ENCODE results near the gene PTPN18. TPM values are rescaled to one million over a fixed set of nuclear protein-coding genes. Genes with fewer than 3 reads are reported as not detected.

Gene PTPN18
- total and polyA plus RNA-seq, 2 donors (not counting 3 experiments of a cell fraction or from before 2014, with no cell fraction given), result 39.4 to 39.6 TPM

DNA sequence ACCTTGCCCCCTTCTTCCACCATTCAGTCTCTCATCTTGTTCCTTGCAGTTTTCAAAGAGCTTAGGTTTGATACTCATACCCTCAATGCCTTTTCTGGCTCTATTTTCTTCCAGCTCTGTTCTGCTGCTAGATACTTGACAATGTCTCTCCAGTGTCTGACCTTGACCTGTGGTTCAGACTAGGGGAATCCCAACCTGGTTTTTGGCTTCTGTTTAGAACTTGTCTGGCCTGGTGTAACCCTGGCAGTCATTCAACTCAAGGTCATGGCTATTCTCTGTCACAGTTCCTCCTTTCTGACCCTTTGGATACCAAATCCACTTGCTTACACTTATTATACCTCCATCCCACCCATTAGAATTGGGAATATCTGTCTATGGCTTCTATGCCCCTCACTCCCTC lies 45.0 kb upstream of the PTPN18 start:
- Histone ChIP-seq H3K9me1 (replicated peaks; ENCODE audit: control insufficient read depth, extremely low read depth, insufficient read depth, low read length) (no peaks in the 10 kb centered on the region), H3K9me3 (replicated peaks; ENCODE audit: control insufficient read depth, insufficient read depth, low read length) (no peaks in the 10 kb centered on the region), H3K27ac (ENCODE audit: insufficient read depth, low read depth, low read length) (no peak overlapping the region), H3K9ac (replicated peaks; ENCODE audit: extremely low read depth, insufficient read depth, low read length) (no peak overlapping the region), H3K4me3 (replicated peaks in 1 of 3; ENCODE audit: insufficient read depth in 1 of 3, low read depth in 1 of 3, low read length in 3 of 3) (no peak overlapping the region), H2AFZ (ENCODE audit: low read depth, low read length) (no peak overlapping the region), H3K4me2 (ENCODE audit: insufficient read depth, low read length) (no peak overlapping the region), H3K27me3 (ENCODE audit: control insufficient read depth in 2 of 2, insufficient read depth in 2 of 2, low read length in 2 of 2) (peaks cover 0 to 2% of the 10 kb centered on the region in 2 experiments), H3K36me3 (ENCODE audit: control insufficient read depth in 2 of 2, extremely low read depth in 1 of 2, insufficient read depth in 2 of 2, low read length in 2 of 2) (no peaks in the 10 kb centered on the region), H4K20me1 (replicated peaks; ENCODE audit: control insufficient read depth, extremely low read depth, insufficient read depth, low read length) (no peaks in the 10 kb centered on the region), H3K4me1 (ENCODE audit: control insufficient read depth, extremely low read depth, insufficient read depth, low read length) (no peaks in the 10 kb centered on the region), H3K79me2 (ENCODE audit: control insufficient read depth, insufficient read depth, low read length) (no peaks in the 10 kb centered on the region)
- TF ChIP-seq POLR2AphosphoS5 (IDR thresholded peaks at IDR 0.05; ENCODE audit: insufficient read depth, low read depth, low read length), result no peak
- TF ChIP-seq CTCF (IDR thresholded peaks at IDR 0.05; ENCODE audit: extremely low read depth in 1 of 2, insufficient read depth in 1 of 2, low read depth in 1 of 2, low read length in 2 of 2), result no peak
- no peak for TF ChIP-seq JUN (IDR thresholded peaks at IDR 0.05; ENCODE audit: borderline replicate concordance, insufficient read depth, insufficient read length, low read depth)
- TF ChIP-seq MAX (IDR thresholded peaks at IDR 0.05; ENCODE audit: insufficient read depth, insufficient read length), result no peak
- TF ChIP-seq GATA2 (IDR thresholded peaks at IDR 0.05; ENCODE audit: insufficient read depth, insufficient read length, low read depth, low read length), result no peak
- TF ChIP-seq MYC (IDR thresholded peaks at IDR 0.05; ENCODE audit: low read depth, low read length), result no peak
- no peak for TF ChIP-seq EZH2 (IDR thresholded peaks at IDR 0.05; ENCODE audit: borderline replicate concordance, low read depth, low read length, severe bottlenecking)
- TF ChIP-seq POLR2A (IDR thresholded peaks at IDR 0.05; ENCODE audit: low read depth, low read length), result no peak
- no peak for TF ChIP-seq FOS (IDR thresholded peaks at IDR 0.05; ENCODE audit: borderline replicate concordance, insufficient read depth, low read length)
- CTCF ChIA-PET, result interaction anchor here (0.8 kb wide), 1 partner anchor 22 kb away, joined by 3 read pairs; no protein-coding TSS in a partner anchor
- dilution Hi-C loops (cut with MboI; ENCODE audit: extremely low pct_ligation_motif_present, low sequenced_read_pairs), result no loop called here
- POLR2A ChIA-PET, result no interaction called here
- FAIRE-seq (no peak), DNase-seq (ENCODE audit: low read depth, low spot score) (no peak)
- BruUV-seq (replicated peaks), result no TSS peak
- intact Hi-C loops (cut with micrococcal nuclease), result no loop called here
